RWPE2 (cell line): ENCODE data around the gene UTS2B.

Source experiments
- ATAC-seq: fragments of 200-7000 bp; cut with Tn5 transposase; 3 replicates; pipeline ENCODE4 v1.9.1; 2021; ENCODE audit warnings: low read depth
- DNase-seq: peaks from one replicate; pipeline ENCODE4 v3.0.0-alpha.2; 2020; ENCODE audit warnings: low spot score
- H3K27ac ChIP-seq: fragments of 450-650 bp; 2 replicates; pipeline ENCODE4 v1.5.1; 2017; ENCODE audit warnings: mild to moderate bottlenecking; ENCODE audit not compliant: poor library complexity, severe bottlenecking
- H3K27me3 ChIP-seq: fragments of 250-450 bp; sonication (Bioruptor Pico); 2 replicates; pipeline ENCODE4 v1.5.1; 2021; ENCODE audit warnings: mild to moderate bottlenecking, moderate library complexity; ENCODE audit not compliant: insufficient read depth, poor library complexity, severe bottlenecking
- H3K36me3 ChIP-seq: fragments of 250-450 bp; sonication (Bioruptor Pico); 2 replicates; pipeline ENCODE4 v1.5.1; 2020; ENCODE audit warnings: low read depth, mild to moderate bottlenecking, moderate library complexity
- H3K4me1 ChIP-seq: fragments of 250-450 bp; sonication (Bioruptor Pico); 2 replicates; pipeline ENCODE4 v1.5.1; 2021; ENCODE audit warnings: mild to moderate bottlenecking, moderate library complexity; ENCODE audit not compliant: insufficient read depth, poor library complexity, severe bottlenecking
- H3K4me3 ChIP-seq: fragments of 250-450 bp; sonication (Bioruptor Pico); 2 replicates; pipeline ENCODE4 v1.5.1; 2021; ENCODE audit warnings: mild to moderate bottlenecking, moderate library complexity; ENCODE audit not compliant: severe bottlenecking
- H3K9me3 ChIP-seq: fragments of 250-450 bp; sonication (Bioruptor Pico); 2 replicates; pipeline ENCODE4 v1.5.1; 2021; ENCODE audit warnings: mild to moderate bottlenecking, moderate library complexity; ENCODE audit not compliant: severe bottlenecking
- TF ChIP-seq, protein P1 (sequence below): fragments of 450-650 bp; IDR thresholded peaks from one replicate; pipeline ENCODE4 v1.5.1; 2017; ENCODE audit warnings: mild to moderate bottlenecking, moderate library complexity; ENCODE audit not compliant: poor library complexity, severe bottlenecking

Gene UTS2B

DNA sequence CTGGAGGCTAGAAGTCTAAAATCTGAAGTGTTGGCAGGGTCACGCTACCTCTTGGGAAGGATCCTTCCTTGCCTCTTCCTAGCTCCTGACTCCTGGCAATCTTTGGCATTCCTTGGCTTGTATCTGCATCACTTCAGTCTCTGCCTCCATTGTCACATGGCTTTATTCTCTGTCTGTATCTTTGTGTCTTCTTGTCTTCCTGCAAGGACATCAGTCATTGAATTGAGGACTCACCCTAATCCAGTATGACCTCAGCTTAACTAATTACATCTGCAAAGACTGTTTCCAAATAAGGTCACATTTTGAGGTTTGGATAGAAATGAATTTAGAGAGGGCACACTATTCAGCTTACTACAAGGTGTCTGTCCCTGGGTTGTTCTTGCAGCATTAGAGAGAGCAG lies 31.1 kb upstream of the UTS2B start:
- Histone ChIP-seq H3K36me3 (peaks cover 77% of the 10 kb centered on the region), H3K9me3 (no peaks in the 10 kb centered on the region), H3K27me3 (no peaks in the 10 kb centered on the region), H3K27ac (peak overlapping the region; percentile 95), H3K4me3 (no peak overlapping the region), H3K4me1 (peaks cover 47% of the 10 kb centered on the region)
- ATAC-seq (no peak), DNase-seq (no peak)
- TF ChIP-seq, protein P1, sequence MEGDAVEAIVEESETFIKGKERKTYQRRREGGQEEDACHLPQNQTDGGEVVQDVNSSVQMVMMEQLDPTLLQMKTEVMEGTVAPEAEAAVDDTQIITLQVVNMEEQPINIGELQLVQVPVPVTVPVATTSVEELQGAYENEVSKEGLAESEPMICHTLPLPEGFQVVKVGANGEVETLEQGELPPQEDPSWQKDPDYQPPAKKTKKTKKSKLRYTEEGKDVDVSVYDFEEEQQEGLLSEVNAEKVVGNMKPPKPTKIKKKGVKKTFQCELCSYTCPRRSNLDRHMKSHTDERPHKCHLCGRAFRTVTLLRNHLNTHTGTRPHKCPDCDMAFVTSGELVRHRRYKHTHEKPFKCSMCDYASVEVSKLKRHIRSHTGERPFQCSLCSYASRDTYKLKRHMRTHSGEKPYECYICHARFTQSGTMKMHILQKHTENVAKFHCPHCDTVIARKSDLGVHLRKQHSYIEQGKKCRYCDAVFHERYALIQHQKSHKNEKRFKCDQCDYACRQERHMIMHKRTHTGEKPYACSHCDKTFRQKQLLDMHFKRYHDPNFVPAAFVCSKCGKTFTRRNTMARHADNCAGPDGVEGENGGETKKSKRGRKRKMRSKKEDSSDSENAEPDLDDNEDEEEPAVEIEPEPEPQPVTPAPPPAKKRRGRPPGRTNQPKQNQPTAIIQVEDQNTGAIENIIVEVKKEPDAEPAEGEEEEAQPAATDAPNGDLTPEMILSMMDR: no peak

DNA sequence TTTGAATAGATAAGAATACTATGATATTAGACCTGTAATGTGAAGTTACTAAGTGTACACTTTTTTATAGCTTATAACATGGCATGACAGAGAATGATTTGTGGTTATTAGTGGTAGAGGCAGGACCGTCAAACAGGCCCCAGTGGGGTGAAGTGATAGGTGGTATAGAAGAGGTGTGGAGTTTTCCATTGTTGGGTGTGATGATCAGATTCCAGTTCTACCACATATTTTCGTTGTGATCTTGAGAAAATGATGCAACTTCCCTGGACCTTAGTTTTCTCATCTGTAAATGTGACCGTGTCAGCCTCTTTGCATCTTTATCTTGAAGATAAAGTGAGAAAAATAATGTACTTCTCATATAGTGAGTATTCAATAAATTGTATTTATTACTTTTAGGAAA lies 30.3 kb upstream of the UTS2B start:
- ATAC-seq: 0 out of 3 replicates have a peak, but pooled peaks have one; percentile 15
- H3K27ac ChIP-seq: peak overlapping the region; percentile 95
- no peak for DNase-seq
- H3K9me3 ChIP-seq: no peaks in the 10 kb centered on the region
- H3K4me1 ChIP-seq: peaks cover 56% of the 10 kb centered on the region
- no peaks in the 10 kb centered on the region for H3K27me3 ChIP-seq
- H3K4me3 ChIP-seq: no peak overlapping the region
- peaks cover 72% of the 10 kb centered on the region for H3K36me3 ChIP-seq
- TF ChIP-seq, protein P1: no peak

DNA sequence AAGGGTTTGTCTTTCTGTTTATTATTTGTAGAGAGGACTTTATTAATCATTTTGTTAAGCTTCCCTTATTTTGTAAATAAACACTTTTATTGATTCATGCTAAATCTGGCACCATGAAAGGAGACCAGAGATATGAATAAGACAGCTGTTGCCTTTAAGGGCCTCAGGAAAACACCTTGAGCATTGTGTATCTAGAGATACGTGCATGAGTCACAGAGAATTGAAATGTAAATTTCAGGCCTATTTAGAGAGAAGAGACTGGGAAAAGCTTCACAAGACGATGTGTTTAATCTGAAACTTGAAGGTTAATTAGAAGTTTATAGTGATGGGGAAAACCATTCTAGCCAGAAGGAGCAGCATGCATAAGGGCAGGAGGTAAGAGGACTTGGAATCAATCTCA lies 28.6 kb upstream of the UTS2B start:
- DNase-seq (no peak), ATAC-seq (0 out of 3 replicates have a peak, but pooled peaks have one; percentile 28)
- TF ChIP-seq, protein P1: no peak
- Histone ChIP-seq H3K27me3 (no peaks in the 10 kb centered on the region), H3K27ac (peak overlapping the region; percentile 95), H3K4me1 (peaks cover 63% of the 10 kb centered on the region), H3K4me3 (no peak overlapping the region), H3K36me3 (peaks cover 56% of the 10 kb centered on the region), H3K9me3 (no peaks in the 10 kb centered on the region)

DNA sequence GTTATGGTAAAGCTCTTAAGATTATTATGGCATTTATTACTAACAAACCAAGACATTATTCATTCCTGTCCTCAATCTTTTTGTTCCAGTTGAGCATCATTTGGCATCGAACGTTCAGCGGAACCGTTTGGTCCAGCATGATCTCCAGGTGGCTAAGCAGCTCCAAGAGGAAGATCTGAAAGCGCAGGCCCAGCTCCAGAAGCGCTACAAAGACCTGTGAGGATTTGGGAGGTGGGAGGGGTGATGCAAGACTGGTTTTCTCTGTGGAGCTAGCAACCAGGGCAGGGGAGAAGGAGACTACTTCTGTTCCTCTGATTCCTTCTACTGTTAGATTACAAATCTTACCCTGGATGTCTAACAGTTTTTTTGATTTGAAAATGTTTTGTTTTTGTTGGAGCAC lies 27.6 kb upstream of the UTS2B start:
- H3K27ac ChIP-seq: peak overlapping the region; percentile 95
- DNase-seq: no peak
- H3K27me3 ChIP-seq: no peaks in the 10 kb centered on the region
- no peaks in the 10 kb centered on the region for H3K9me3 ChIP-seq
- H3K4me3 ChIP-seq: no peak overlapping the region
- H3K36me3 ChIP-seq: peaks cover 49% of the 10 kb centered on the region
- TF ChIP-seq, protein P1: no peak
- H3K4me1 ChIP-seq: peaks cover 63% of the 10 kb centered on the region
- ATAC-seq: no peak

DNA sequence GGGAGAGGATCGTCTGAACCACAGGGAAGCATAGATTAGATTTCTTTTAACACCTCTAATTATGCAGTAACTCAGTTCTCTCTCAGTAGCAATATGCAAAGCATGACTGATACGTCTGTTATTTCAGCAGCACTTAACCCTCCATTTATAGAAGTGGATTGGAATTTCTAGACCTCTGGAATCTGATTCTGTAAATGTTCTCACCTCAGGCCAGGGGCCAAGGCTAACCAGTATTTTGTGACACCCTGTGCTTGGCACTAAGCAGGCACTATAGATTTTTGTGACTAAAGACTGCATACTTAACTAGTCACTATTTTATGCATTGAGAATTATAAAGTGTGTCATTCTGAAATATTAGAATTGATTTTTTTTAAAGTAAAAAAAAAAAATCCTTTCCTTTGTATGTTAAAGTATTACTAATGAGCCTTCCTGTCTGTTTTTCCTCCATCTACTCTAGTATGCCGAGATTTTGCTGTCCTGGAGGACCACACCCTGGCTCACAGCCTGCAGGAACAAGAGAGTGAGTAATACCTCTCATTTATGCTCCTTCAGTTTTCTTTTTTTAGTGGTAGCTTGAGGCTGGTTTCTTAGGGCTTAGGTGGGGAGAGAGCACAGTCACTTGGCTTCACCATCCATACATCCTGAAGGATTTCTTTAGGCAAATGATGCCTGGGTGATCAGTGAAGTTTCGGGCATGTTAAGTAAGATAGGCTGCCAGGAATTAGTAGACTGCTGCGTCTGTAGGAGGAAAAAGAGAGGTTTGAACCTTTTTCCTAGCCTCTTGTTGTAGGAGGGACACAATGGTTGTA lies 26.5 kb upstream of the UTS2B start:
- TF ChIP-seq, protein P1: no peak
- no peaks in the 10 kb centered on the region for H3K27me3 ChIP-seq
- peak; percentile 72 for DNase-seq
- no peak overlapping the region for H3K4me3 ChIP-seq
- H3K36me3 ChIP-seq: peaks cover 41% of the 10 kb centered on the region
- H3K9me3 ChIP-seq: no peaks in the 10 kb centered on the region
- peak overlapping the region; percentile 95 for H3K27ac ChIP-seq
- peaks cover 72% of the 10 kb centered on the region for H3K4me1 ChIP-seq
- ATAC-seq: peak; percentile 91
